HCT116 (cell line): ENCODE results near the gene IST1. TPM values are rescaled to one million over a fixed set of nuclear protein-coding genes. Genes with fewer than 3 reads are reported as not detected.

Source experiments
- ATAC-seq: fragments of 200-7000 bp; cut with Tn5 transposase; 2 replicates; pipeline ENCODE4 v1.9.1; 2020; ENCODE audit warnings: mild to moderate bottlenecking, moderate library complexity
- BruUV-seq: library from RNA; stranded (reverse); fragments of 400-500 nt; replicated peaks from 2 replicates; lab custom pipeline; 2021; lab: Mats Ljungman, UMichigan
- CTCF ChIA-PET: fragments of 300-600 bp; sonication (Branson Sonifier 250); formaldehyde crosslinking; loops from one replicate; lab custom pipeline; 2021; ENCODE audit warnings: antibody characterized with exemption; lab: Charles Lee
- POLR2A ChIA-PET: fragments of 300-600, 350-600 bp; sonication (Branson Sonifier 250); formaldehyde crosslinking; loops from one replicate; lab custom pipeline; 2021; ENCODE audit warnings: antibody characterized with exemption; lab: Charles Lee
- RAD21 ChIA-PET, 2 experiments: fragments of 300-600 bp; sonication (Branson Sonifier 250); formaldehyde crosslinking; loops; one replicate each; lab custom pipeline; 2023; ENCODE audit warnings: low total read pairs in 2 of 2; ENCODE audit not compliant: uncharacterized antibody in 2 of 2, unreplicated experiment in 2 of 2, low non-redundant PET in 1 of 2; lab: Charles Lee
- DNase-seq: peaks from one replicate; pipeline ENCODE4 v3.0.0-alpha.2; 2010; ENCODE audit warnings: low read depth, low spot score
- H2AFZ ChIP-seq: fragments of 200-600 bp; shearing (Covaris generic), sonication (generic); 2 replicates; pipeline ENCODE4 v1.6.1; 2017; ENCODE audit warnings: low read depth, mixed run types, mixed read lengths, antibody characterized with exemption, low read length; ENCODE audit not compliant: poor library complexity, severe bottlenecking
- H3K27ac ChIP-seq: 2 replicates; pipeline ENCODE4 v1.5.1; 2012; ENCODE audit warnings: low read depth, low read length
- H3K27me3 ChIP-seq: fragments of 200-600 bp; sonication (generic); 2 replicates; pipeline ENCODE4 v1.6.1; 2016; ENCODE audit warnings: mixed run types, low read length, mixed read lengths; ENCODE audit not compliant: insufficient read depth
- H3K36me3 ChIP-seq, 2 experiments: fragments of 200-500 bp in 1 of 2; fragments of 200-600 bp in 1 of 2; sonication (Bioruptor generic) in 1 of 2; sonication (generic) in 1 of 2; 2 replicates each; pipeline versions ENCODE4 v1.5.1 to v1.6.1; 2014 to 2016; ENCODE audit warnings: low read length in 2 of 2, inconsistent platforms in 1 of 2, mixed read lengths in 1 of 2, mixed run types in 1 of 2; ENCODE audit not compliant: insufficient read depth in 2 of 2, control insufficient read depth in 1 of 2
- H3K4me1 ChIP-seq, 2 experiments: fragments of 200-600 bp in 1 of 2; sonication (generic) in 1 of 2; 2 replicates each; pipeline versions ENCODE4 v1.5.1 to v1.6.1; 2012 to 2017; ENCODE audit warnings: low read length in 2 of 2, inconsistent platforms in 1 of 2, mild to moderate bottlenecking in 1 of 2, mixed read lengths in 1 of 2, mixed run types in 1 of 2, moderate library complexity in 1 of 2; ENCODE audit not compliant: insufficient read depth in 2 of 2, control insufficient read depth in 1 of 2
- H3K4me2 ChIP-seq: fragments of 200-600 bp; sonication (generic); 2 replicates; pipeline ENCODE4 v1.6.1; 2017; ENCODE audit warnings: mixed run types, low read length, mixed read lengths
- H3K4me3 ChIP-seq, 2 experiments: fragments of 200-600 bp in 1 of 2; sonication (generic) in 1 of 2; replicated peaks in 1 of 2; 2 replicates each; pipeline ENCODE4 v1.5.1; 2011 to 2016; ENCODE audit warnings: low read length in 2 of 2, control low read depth in 1 of 2, low read depth in 1 of 2, mild to moderate bottlenecking in 1 of 2, mixed read lengths in 1 of 2, mixed run types in 1 of 2
- H3K79me2 ChIP-seq: fragments of 200-600 bp; sonication (generic); 2 replicates; pipeline ENCODE4 v1.6.1; 2017; ENCODE audit warnings: mild to moderate bottlenecking, mixed run types, low read length, moderate library complexity, mixed read lengths; ENCODE audit not compliant: insufficient read depth
- H3K9ac ChIP-seq: fragments of 200-600 bp; sonication (generic); 2 replicates; pipeline ENCODE4 v1.6.1; 2016; ENCODE audit warnings: low read length, mixed read lengths
- H3K9me2 ChIP-seq: fragments of 200-600 bp; sonication (generic), shearing (Covaris generic); 2 replicates; pipeline ENCODE4 v1.6.1; 2017; ENCODE audit warnings: mixed run types, mild to moderate bottlenecking, moderate library complexity; ENCODE audit not compliant: insufficient read depth
- H3K9me3 ChIP-seq, 2 experiments: fragments of 200-500 bp in 1 of 2; fragments of 200-600 bp in 1 of 2; sonication (Bioruptor generic) in 1 of 2; sonication (generic) in 1 of 2; 2 replicates each; pipeline ENCODE4 v1.6.1; 2014 to 2017; ENCODE audit warnings: low read length in 2 of 2, mixed read lengths in 2 of 2, inconsistent platforms in 1 of 2, low read depth in 1 of 2, mild to moderate bottlenecking in 1 of 2, mixed run types in 1 of 2, moderate library complexity in 1 of 2; ENCODE audit not compliant: control insufficient read depth in 1 of 2, insufficient read depth in 1 of 2
- H4K20me1 ChIP-seq: fragments of 200-600 bp; sonication (generic), shearing (Covaris generic); 2 replicates; pipeline ENCODE4 v1.6.1; 2017; ENCODE audit warnings: mixed run types, mild to moderate bottlenecking, moderate library complexity; ENCODE audit not compliant: insufficient read depth
- EZH2 ChIP-seq: fragments of 200-600 bp; sonication (generic); IDR thresholded peaks from 2 replicates; pipeline ENCODE4 v1.6.1; 2017; ENCODE audit warnings: antibody characterized with exemption, mixed run types
- FOSL1 ChIP-seq: IDR thresholded peaks from 2 replicates; pipeline ENCODE4 v1.6.1; 2012; ENCODE audit warnings: low read depth
- SP1 ChIP-seq: IDR thresholded peaks from 2 replicates; pipeline ENCODE4 v1.6.1; 2012; ENCODE audit warnings: low read depth
- ZFX ChIP-seq: fragments of 450-650 bp; IDR thresholded peaks from 2 replicates; pipeline ENCODE4 v1.6.1; 2017
- intact Hi-C: fragments of 100-400 bp; cut with micrococcal nuclease; formaldehyde crosslinking; loops from 2 replicates; pipeline ENCODE4 v1.10.0; 2022
- total RNA-seq: library from RNA; stranded (reverse); gene quantifications from one replicate; pipeline ENCODE4 v1.2.1, GENCODE V29; 2021; ENCODE audit not compliant: unreplicated experiment
- TF ChIP-seq, protein P1 (sequence below), 3 experiments: fragments of 200-600 bp in 1 of 3; sonication (generic) in 1 of 3; IDR thresholded peaks in 2 of 3; conservative IDR thresholded peaks in 1 of 3; 2 replicates each; pipeline ENCODE4 v1.5.1; 2012 to 2017; ENCODE audit warnings: low read depth in 2 of 3, low read length in 2 of 3, antibody characterized with exemption in 1 of 3, borderline replicate concordance in 1 of 3, control low read depth in 1 of 3, mild to moderate bottlenecking in 1 of 3, mixed read lengths in 1 of 3, mixed run types in 1 of 3, moderate library complexity in 1 of 3; ENCODE audit not compliant: insufficient read depth in 1 of 3
- TF ChIP-seq, protein P2 (sequence below): IDR thresholded peaks from 2 replicates; pipeline ENCODE4 v1.6.1; 2012
- TF ChIP-seq, protein P3 (sequence below): IDR thresholded peaks from 2 replicates; pipeline ENCODE4 v1.6.1; 2012; ENCODE audit warnings: low read depth

The IST1 gene
- total RNA-seq, 1 experiment from 2014 or later = 191 TPM

DNA sequence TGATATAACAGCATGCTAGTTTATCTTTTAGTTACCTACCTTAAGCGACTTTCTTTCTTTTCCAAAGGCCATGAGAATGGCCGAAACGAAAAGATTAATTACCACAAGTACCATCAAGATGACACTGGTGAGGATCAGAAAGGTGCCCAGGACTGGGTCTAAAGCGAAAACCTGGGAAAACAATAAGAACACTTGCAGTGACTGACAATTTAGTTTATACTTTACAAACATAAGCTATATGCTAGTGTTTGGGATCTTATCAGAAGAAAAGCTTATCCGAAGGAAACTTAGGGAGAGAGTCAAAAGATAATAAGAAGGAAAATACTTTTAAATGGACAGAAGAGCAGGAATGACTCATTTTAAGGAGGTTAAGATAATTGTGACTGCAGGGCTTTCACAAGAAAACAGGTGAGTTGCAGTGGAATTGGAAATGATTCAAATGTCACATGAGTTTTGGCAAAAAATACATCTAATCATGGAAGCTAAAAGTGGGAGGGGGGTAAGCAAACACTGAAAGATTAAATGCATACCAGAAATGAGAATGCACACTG, 34.8 kb downstream of the IST1 start:
- Histone ChIP-seq H4K20me1 (peaks cover 9% of the 10 kb centered on the region; the same call in 1 of the 2 replicates), H2AFZ (no peak overlapping the region), H3K4me1 (peaks cover 19 to 28% of the 10 kb centered on the region in 2 experiments), H3K9me3 (no peaks in the 10 kb centered on the region), H3K36me3 (peaks cover 25 to 28% of the 10 kb centered on the region in 2 experiments), H3K79me2 (peaks cover 32% of the 10 kb centered on the region), H3K27ac (no peak overlapping the region), H3K9me2 (no peaks in the 10 kb centered on the region), H3K4me3 (no peak overlapping the region), H3K27me3 (no peaks in the 10 kb centered on the region), H3K9ac (no peak overlapping the region), H3K4me2 (no peak overlapping the region)
- TF ChIP-seq, protein P1, sequence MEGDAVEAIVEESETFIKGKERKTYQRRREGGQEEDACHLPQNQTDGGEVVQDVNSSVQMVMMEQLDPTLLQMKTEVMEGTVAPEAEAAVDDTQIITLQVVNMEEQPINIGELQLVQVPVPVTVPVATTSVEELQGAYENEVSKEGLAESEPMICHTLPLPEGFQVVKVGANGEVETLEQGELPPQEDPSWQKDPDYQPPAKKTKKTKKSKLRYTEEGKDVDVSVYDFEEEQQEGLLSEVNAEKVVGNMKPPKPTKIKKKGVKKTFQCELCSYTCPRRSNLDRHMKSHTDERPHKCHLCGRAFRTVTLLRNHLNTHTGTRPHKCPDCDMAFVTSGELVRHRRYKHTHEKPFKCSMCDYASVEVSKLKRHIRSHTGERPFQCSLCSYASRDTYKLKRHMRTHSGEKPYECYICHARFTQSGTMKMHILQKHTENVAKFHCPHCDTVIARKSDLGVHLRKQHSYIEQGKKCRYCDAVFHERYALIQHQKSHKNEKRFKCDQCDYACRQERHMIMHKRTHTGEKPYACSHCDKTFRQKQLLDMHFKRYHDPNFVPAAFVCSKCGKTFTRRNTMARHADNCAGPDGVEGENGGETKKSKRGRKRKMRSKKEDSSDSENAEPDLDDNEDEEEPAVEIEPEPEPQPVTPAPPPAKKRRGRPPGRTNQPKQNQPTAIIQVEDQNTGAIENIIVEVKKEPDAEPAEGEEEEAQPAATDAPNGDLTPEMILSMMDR (IDR thresholded peaks at IDR 0.05 in 2 of 3, conservative IDR thresholded peaks at IDR 0.05 in 1 of 3; ENCODE audit: borderline replicate concordance in 1 of 3, insufficient read depth in 1 of 3, low read depth in 2 of 3, low read length in 2 of 3) = no peak
- TF ChIP-seq, protein P2, sequence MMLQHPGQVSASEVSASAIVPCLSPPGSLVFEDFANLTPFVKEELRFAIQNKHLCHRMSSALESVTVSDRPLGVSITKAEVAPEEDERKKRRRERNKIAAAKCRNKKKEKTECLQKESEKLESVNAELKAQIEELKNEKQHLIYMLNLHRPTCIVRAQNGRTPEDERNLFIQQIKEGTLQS = no peak
- TF ChIP-seq SP1 = no peak
- TF ChIP-seq ZFX = no peak
- no peak for TF ChIP-seq FOSL1
- TF ChIP-seq, protein P3, sequence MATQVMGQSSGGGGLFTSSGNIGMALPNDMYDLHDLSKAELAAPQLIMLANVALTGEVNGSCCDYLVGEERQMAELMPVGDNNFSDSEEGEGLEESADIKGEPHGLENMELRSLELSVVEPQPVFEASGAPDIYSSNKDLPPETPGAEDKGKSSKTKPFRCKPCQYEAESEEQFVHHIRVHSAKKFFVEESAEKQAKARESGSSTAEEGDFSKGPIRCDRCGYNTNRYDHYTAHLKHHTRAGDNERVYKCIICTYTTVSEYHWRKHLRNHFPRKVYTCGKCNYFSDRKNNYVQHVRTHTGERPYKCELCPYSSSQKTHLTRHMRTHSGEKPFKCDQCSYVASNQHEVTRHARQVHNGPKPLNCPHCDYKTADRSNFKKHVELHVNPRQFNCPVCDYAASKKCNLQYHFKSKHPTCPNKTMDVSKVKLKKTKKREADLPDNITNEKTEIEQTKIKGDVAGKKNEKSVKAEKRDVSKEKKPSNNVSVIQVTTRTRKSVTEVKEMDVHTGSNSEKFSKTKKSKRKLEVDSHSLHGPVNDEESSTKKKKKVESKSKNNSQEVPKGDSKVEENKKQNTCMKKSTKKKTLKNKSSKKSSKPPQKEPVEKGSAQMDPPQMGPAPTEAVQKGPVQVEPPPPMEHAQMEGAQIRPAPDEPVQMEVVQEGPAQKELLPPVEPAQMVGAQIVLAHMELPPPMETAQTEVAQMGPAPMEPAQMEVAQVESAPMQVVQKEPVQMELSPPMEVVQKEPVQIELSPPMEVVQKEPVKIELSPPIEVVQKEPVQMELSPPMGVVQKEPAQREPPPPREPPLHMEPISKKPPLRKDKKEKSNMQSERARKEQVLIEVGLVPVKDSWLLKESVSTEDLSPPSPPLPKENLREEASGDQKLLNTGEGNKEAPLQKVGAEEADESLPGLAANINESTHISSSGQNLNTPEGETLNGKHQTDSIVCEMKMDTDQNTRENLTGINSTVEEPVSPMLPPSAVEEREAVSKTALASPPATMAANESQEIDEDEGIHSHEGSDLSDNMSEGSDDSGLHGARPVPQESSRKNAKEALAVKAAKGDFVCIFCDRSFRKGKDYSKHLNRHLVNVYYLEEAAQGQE = no peak
- no peak for TF ChIP-seq EZH2
- ChIA-PET POLR2A (no interaction called here), RAD21 (no interaction called here), CTCF (interaction anchor here (1.0 kb wide), 1 partner anchor 32 kb away, joined by 3 read pairs; no protein-coding TSS in a partner anchor)
- no peak for DNase-seq
- intact Hi-C loops = no loop called here
- no peak for ATAC-seq
- no TSS peak for BruUV-seq
